Erythroblast (primary cell): ENCODE measurements around the gene ATRNL1.

Source experiments
- GATA1 ChIP-seq: IDR thresholded peaks from 2 replicates; pipeline ENCODE4 v1.6.1; 2011; ENCODE audit warnings: low read depth, mild to moderate bottlenecking, control low read depth, low read length, moderate library complexity
- POLR2A ChIP-seq: IDR thresholded peaks from 2 replicates; pipeline ENCODE4 v1.6.1; 2011; ENCODE audit warnings: mild to moderate bottlenecking, low read length

- TF ChIP-seq POLR2A: no peak
- TF ChIP-seq GATA1: no peak
These were observed 479.7 kb downstream of the ATRNL1 start for GRCh38 chr10:115572740-115573455.
